Thymus (tissue), 11 donors: ENCODE measurements around the gene PITPNM3. TPM values are rescaled to one million over a fixed set of nuclear protein-coding genes. Genes with fewer than 3 reads are reported as not detected.

Experiments
- DNase-seq, 9 donors: peaks; one replicate each; pipeline ENCODE4 v3.0.0-alpha.2; 2013; ENCODE audit warnings: low spot score in 9 of 9, low read depth in 6 of 9, missing footprints in 1 of 9
- H3K27ac ChIP-seq, 2 donors: one replicate each; pipeline ENCODE4 v1.5.1; 2013; ENCODE audit warnings: control low read depth in 1 of 2, low read depth in 1 of 2, low read length in 1 of 2, mild to moderate bottlenecking in 1 of 2, moderate library complexity in 1 of 2
- H3K27me3 ChIP-seq, 2 donors: one replicate each; pipeline ENCODE4 v1.5.1; 2013; ENCODE audit warnings: low read length in 1 of 2; ENCODE audit not compliant: control insufficient read depth in 2 of 2, insufficient read depth in 1 of 2
- H3K36me3 ChIP-seq, 2 donors: one replicate each; pipeline ENCODE4 v1.5.1; 2013; ENCODE audit warnings: low read length in 1 of 2, mild to moderate bottlenecking in 1 of 2, moderate library complexity in 1 of 2; ENCODE audit not compliant: control insufficient read depth in 2 of 2, insufficient read depth in 2 of 2
- H3K4me1 ChIP-seq, 2 donors: one replicate each; pipeline ENCODE4 v1.5.1; 2013; ENCODE audit warnings: low read length in 2 of 2; ENCODE audit not compliant: control insufficient read depth in 2 of 2, insufficient read depth in 2 of 2
- H3K4me3 ChIP-seq, 2 donors: one replicate each; pipeline ENCODE4 v1.5.1; 2013; ENCODE audit warnings: low read length in 2 of 2, control low read depth in 1 of 2, mild to moderate bottlenecking in 1 of 2
- H3K9me3 ChIP-seq, 2 donors: one replicate each; pipeline ENCODE4 v1.5.1; 2013; ENCODE audit warnings: low read length in 1 of 2, mild to moderate bottlenecking in 1 of 2; ENCODE audit not compliant: control insufficient read depth in 2 of 2, insufficient read depth in 1 of 2
- WGBS: extraction: QIAGEN DNeasy Blood & Tissue Kit; methylation state at CpG from one replicate; pipeline ENCODE4 v1.1.7; 2013; 5-methylcytosine and 5-hydroxymethylcytosine counted together
- polyA plus RNA-seq: library from polyadenylated mRNA; stranded (reverse); fragments of 200-250 nt; gene quantifications from one replicate; pipeline ENCODE4 v1.2.3, GENCODE V29; 2013
- total RNA-seq: library from RNA; stranded (reverse); fragments of 120-200 nt; gene quantifications from one replicate; pipeline ENCODE4 v1.2.4, GENCODE V29; 2013
- donor health status: healthy.

Gene PITPNM3
- total and polyA plus RNA-seq, 2 donors: 0.33 to 0.52 TPM

DNA sequence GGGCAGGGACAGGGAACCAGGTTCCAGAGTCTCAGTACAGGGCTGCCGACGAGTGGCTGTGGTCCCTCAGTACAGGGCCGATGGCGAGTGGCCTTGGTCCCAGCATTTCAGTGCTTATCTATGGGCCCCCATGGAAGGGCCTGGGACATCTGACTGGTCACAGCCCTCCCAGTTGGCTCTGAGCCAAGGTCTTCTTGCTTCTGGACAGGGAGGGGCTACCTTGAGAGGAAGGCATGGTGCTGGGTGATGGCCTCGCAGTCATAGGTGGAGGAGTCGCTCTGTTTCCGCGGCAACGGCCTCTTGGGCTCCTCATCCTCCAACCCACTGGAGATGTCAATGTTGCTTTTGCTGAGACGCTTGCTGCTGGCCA lies 79.6 kb downstream of the PITPNM3 start:
- 96% methylated on average over 10 of the region's 10 CpGs for WGBS
- Histone ChIP-seq H3K36me3 (no peaks in the 10 kb centered on the region), H3K9me3 (peaks cover 0 to 1% of the 10 kb centered on the region in 2 donors), H3K4me1 (no peaks in the 10 kb centered on the region), H3K27ac (no peak overlapping the region), H3K27me3 (peaks cover 0 to 13% of the 10 kb centered on the region in 2 donors), H3K4me3 (no peak overlapping the region)
- no peak for DNase-seq

DNA sequence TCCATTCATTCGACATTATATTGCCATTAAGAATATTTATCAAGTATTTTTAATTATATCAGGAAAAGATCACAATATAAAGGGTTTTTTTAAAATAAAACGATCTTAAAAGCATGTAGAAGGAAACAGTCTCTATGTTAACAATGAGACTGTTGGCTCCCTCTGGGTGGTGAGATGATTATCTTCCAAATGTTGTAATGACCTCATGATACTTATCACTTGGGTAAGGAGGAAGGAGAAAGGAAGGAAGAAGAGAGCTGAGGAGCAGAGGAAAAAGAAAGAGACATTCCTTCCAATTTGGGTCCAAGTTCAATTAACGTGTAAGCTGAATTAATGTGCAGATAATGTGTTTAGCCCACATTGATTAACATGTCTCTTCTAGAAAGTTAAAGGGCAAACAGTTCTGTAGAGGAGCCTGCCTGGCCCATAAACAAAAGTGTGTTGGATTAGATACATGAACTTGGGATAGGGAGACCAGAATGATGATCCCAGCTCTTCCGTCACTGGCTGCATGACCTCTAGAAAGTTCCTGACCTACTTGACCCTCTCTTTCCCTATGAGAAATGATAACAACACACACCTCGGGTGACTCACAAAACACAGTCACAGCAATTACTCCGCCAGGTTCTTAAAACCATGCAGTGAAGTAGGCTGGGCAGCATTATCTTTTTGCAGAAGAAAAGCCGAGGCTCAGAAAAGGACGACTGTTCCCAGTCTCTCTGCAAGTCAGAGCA lies 80.1 kb downstream of the PITPNM3 start:
- H3K9me3 ChIP-seq: peaks cover 0 to 1% of the 10 kb centered on the region in 2 donors
- no peak overlapping the region for H3K4me3 ChIP-seq
- H3K4me1 ChIP-seq: no peaks in the 10 kb centered on the region
- 88% methylated on average over 8 of the region's 8 CpGs for WGBS
- DNase-seq: no peak
- no peak overlapping the region for H3K27ac ChIP-seq
- H3K27me3 ChIP-seq: peaks cover 0 to 13% of the 10 kb centered on the region in 2 donors
- H3K36me3 ChIP-seq: no peaks in the 10 kb centered on the region

DNA sequence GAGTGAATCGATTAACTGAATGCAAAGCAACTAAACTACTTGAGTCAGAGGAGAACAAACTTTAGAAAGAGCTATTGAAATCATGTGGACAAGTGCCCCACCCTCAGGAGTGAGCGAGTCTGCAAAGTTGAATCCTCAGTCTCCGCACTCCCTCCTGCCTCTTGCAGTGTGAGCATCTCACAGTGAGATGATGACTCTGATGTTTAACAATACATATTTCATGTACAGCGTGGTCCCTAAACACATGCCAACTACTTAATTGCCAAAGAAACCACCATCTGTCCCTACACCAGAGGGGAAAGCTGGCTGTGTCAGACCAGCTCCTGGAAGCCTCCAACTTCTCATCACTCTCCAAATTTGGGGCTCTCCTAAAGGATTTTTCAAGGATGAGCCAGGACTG lies 80.9 kb downstream of the PITPNM3 start:
- Histone ChIP-seq H3K36me3 (no peaks in the 10 kb centered on the region), H3K4me1 (no peaks in the 10 kb centered on the region), H3K27me3 (peaks cover 0 to 5% of the 10 kb centered on the region in 2 donors), H3K27ac (no peak overlapping the region), H3K4me3 (no peak overlapping the region), H3K9me3 (peaks cover 0 to 1% of the 10 kb centered on the region in 2 donors)
- 91% methylated on average over 4 of the region's 4 CpGs for WGBS
- DNase-seq: no peak

- no peaks in the 10 kb centered on the region for H3K4me1 ChIP-seq
- peaks cover 0 to 1% of the 10 kb centered on the region in 2 donors for H3K9me3 ChIP-seq
- no peak overlapping the region for H3K27ac ChIP-seq
- 84% methylated on average over 7 of the region's 7 CpGs for WGBS
- H3K36me3 ChIP-seq: no peaks in the 10 kb centered on the region
- peaks cover 0 to under 1% of the 10 kb centered on the region in 2 donors for H3K27me3 ChIP-seq
- H3K4me3 ChIP-seq: no peak overlapping the region
- no peak for DNase-seq
These were observed 81.4 kb downstream of the PITPNM3 start for GRCh38 chr17:6474906-6475305.

DNA sequence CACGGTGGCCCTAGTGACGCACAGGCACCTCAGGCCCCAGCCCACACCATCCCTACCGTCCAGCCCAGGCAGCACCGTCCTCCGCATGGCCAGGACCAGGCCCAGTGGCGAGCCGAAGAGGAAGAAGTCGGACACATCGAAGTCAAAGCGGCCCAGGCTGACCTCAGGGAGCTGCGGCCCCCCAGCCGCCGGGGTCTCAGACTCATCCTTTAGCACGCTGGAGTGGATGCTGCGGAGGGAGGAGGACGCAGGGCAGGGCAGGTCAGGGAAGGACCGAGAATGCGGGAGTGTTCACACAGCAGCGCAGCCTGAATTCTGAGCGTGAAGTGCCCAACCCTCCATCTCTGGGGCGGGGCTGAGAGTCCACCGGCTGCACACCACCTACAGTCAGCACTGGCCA lies 82.0 kb downstream of the PITPNM3 start:
- no peak for DNase-seq
- 95% methylated on average over 22 of the region's 22 CpGs for WGBS
- no peak overlapping the region for H3K27ac ChIP-seq

GRCh38 chr17:6473128-6473767 lies 83.1 kb downstream of the PITPNM3 start:
- WGBS: 53% methylated on average over 14 of the region's 14 CpGs
- peak in 7 of 9 donors; percentile 5 to 63 (median 30) for DNase-seq
- Histone ChIP-seq H3K27ac (no peak overlapping the region), H3K36me3 (no peaks in the 10 kb centered on the region), H3K4me3 (no peak overlapping the region), H3K4me1 (no peaks in the 10 kb centered on the region), H3K9me3 (peaks cover 0 to 1% of the 10 kb centered on the region in 2 donors), H3K27me3 (no peaks in the 10 kb centered on the region)

More for the DNA sequence above, 82.0 kb downstream of the PITPNM3 start:
- H3K9me3 ChIP-seq: peaks cover 0 to 1% of the 10 kb centered on the region in 2 donors
- no peaks in the 10 kb centered on the region for H3K27me3 ChIP-seq
- no peaks in the 10 kb centered on the region for H3K4me1 ChIP-seq
- H3K36me3 ChIP-seq: no peaks in the 10 kb centered on the region
- no peak overlapping the region for H3K4me3 ChIP-seq

- 98% methylated on average over 10 of the region's 10 CpGs for WGBS
- Histone ChIP-seq H3K4me3 (no peak overlapping the region), H3K27ac (no peak overlapping the region), H3K36me3 (no peaks in the 10 kb centered on the region), H3K27me3 (no peaks in the 10 kb centered on the region), H3K9me3 (peaks cover 0 to 1% of the 10 kb centered on the region in 2 donors), H3K4me1 (no peaks in the 10 kb centered on the region)
- DNase-seq: no peak
These were observed 83.8 kb downstream of the PITPNM3 start for GRCh38 chr17:6472517-6472916.

- no peak for DNase-seq
- peaks cover 0 to 1% of the 10 kb centered on the region in 2 donors for H3K9me3 ChIP-seq
- no peak overlapping the region for H3K4me3 ChIP-seq
- H3K36me3 ChIP-seq: no peaks in the 10 kb centered on the region
- no peaks in the 10 kb centered on the region for H3K4me1 ChIP-seq
- H3K27ac ChIP-seq: no peak overlapping the region
- 90% methylated on average over 19 of the region's 19 CpGs for WGBS
- no peaks in the 10 kb centered on the region for H3K27me3 ChIP-seq
These were observed 84.6 kb downstream of the PITPNM3 start for GRCh38 chr17:6471531-6472465.
